Pancreas (tissue), 10 donors: ENCODE results near the gene CPS1. TPM values are rescaled to one million over a fixed set of nuclear protein-coding genes. Genes with fewer than 3 reads are reported as not detected.

Experiments
- ATAC-seq, 4 donors: fragments of 200-7000 bp; cut with Tn5 transposase; one replicate each; pipeline versions ENCODE4 v1.8.0 to v1.9.1; 2020; ENCODE audit warnings: mild to moderate bottlenecking in 4 of 4, moderate library complexity in 4 of 4
- DNase-seq, 6 donors: peaks; one replicate each; pipeline ENCODE4 v3.0.0-alpha.2; 2020
- FAIRE-seq: peaks from 2 replicates; lab custom pipeline; 2012; peaks lifted over from hg19 to GRCh38; lab: Jason Lieb, UNC
- H3K27ac ChIP-seq, 4 donors: fragments of 200-600 bp; sonication (generic); 1 replicate in 3 of 4; 2 replicates in 1 of 4; pipeline versions ENCODE4 v1.5.0 to v1.8.0; 2020
- H3K27me3 ChIP-seq, 4 donors: fragments of 200-600 bp; one replicate each; pipeline ENCODE4 v1.8.0; 2021
- H3K36me3 ChIP-seq, 3 donors: fragments of 200-600 bp; sonication (generic) in 1 of 3; one replicate each; pipeline versions ENCODE4 v1.5.0 to v1.8.0; 2020 to 2021
- H3K4me1 ChIP-seq, 3 donors: fragments of 200-600 bp; one replicate each; pipeline ENCODE4 v1.8.0; 2021
- H3K4me3 ChIP-seq, 4 donors: fragments of 200-600 bp; sonication (generic) in 2 of 4; one replicate each; pipeline versions ENCODE4 v1.5.0 to v1.8.0; 2020 to 2021
- H3K9me3 ChIP-seq, 4 donors: fragments of 200-600 bp; one replicate each; pipeline ENCODE4 v1.8.0; 2021
- WGBS, 2 donors: extraction: QIAGEN DNeasy Blood & Tissue Kit; methylation state at CpG; one replicate each; pipeline ENCODE4 v1.1.7; 2013; 5-methylcytosine and 5-hydroxymethylcytosine counted together
- intact Hi-C, 3 donors: fragments of 100-400 bp; cut with DNase I; formaldehyde crosslinking; loops; one replicate each; pipeline versions ENCODE4 v1.11.1 to v1.14.2; 2022
- polyA plus RNA-seq, 2 donors: library from polyadenylated mRNA; stranded (reverse); fragments of 200-250 nt; gene quantifications; one replicate each; pipeline ENCODE4 v1.2.3, GENCODE V29; 2013
- total RNA-seq, 6 donors: library from RNA; stranded (reverse); fragmentation: NEBNext Ultra II Directional in 4 of 6; extraction: Animal tissue kit (Norgen Biotek cat#: 25700) in 4 of 6; gene quantifications; one replicate each; pipeline versions ENCODE4 v1.2.1 to v1.2.4, GENCODE V29; 2021 to 2023
- TF ChIP-seq, protein P1 (sequence below), 4 donors: fragments of 200-600 bp; sonication (generic) in 3 of 4; IDR thresholded peaks; one replicate each; pipeline versions ENCODE4 v1.5.0 to v1.8.0; 2021; ENCODE audit warnings: antibody characterized with exemption in 4 of 4
- donor health status: healthy with polysubstance abuse.
- donor health status: DM: no; HTN: no; CAD: no; lungs with moderate emphysema.
- donor health status: DM: no; HTN: no; CAD: no.
- donor health status: control.
- donor health status: control.
- donor health status: Bipolar disorder and iron deficiency.
- donor health status: DM: yes; HTN: yes; CAD: no.
- donor health status: DM: no; HTN: no; CAD: no.
- donor health status: DM: no; HTN: no; CAD: no.
- donor health status: DM: yes; HTN: yes; CAD: no.

The CPS1 gene
- total and polyA plus RNA-seq, 8 donors, result 0.23 to 2.0 (median 1.1) TPM

- ATAC-seq (no peak), DNase-seq (no peak), FAIRE-seq (no peak)
- H3K36me3 ChIP-seq, result no peaks in the 10 kb centered on the region
- H3K4me1 ChIP-seq, result no peaks in the 10 kb centered on the region
- TF ChIP-seq, protein P1, sequence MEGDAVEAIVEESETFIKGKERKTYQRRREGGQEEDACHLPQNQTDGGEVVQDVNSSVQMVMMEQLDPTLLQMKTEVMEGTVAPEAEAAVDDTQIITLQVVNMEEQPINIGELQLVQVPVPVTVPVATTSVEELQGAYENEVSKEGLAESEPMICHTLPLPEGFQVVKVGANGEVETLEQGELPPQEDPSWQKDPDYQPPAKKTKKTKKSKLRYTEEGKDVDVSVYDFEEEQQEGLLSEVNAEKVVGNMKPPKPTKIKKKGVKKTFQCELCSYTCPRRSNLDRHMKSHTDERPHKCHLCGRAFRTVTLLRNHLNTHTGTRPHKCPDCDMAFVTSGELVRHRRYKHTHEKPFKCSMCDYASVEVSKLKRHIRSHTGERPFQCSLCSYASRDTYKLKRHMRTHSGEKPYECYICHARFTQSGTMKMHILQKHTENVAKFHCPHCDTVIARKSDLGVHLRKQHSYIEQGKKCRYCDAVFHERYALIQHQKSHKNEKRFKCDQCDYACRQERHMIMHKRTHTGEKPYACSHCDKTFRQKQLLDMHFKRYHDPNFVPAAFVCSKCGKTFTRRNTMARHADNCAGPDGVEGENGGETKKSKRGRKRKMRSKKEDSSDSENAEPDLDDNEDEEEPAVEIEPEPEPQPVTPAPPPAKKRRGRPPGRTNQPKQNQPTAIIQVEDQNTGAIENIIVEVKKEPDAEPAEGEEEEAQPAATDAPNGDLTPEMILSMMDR (IDR thresholded peaks at IDR 0.05), result no peak
- intact Hi-C loops, result no loop called here
- 75 to 87% methylated on average over 3 of the region's 3 CpGs for WGBS, 2 donors
- no peak overlapping the region for H3K4me3 ChIP-seq
- H3K27me3 ChIP-seq, result no peaks in the 10 kb centered on the region
- no peaks in the 10 kb centered on the region for H3K9me3 ChIP-seq
- no peak overlapping the region for H3K27ac ChIP-seq
Observed at GRCh38 chr2:210676067-210676466, 119.7 kb downstream of the CPS1 start.

DNA sequence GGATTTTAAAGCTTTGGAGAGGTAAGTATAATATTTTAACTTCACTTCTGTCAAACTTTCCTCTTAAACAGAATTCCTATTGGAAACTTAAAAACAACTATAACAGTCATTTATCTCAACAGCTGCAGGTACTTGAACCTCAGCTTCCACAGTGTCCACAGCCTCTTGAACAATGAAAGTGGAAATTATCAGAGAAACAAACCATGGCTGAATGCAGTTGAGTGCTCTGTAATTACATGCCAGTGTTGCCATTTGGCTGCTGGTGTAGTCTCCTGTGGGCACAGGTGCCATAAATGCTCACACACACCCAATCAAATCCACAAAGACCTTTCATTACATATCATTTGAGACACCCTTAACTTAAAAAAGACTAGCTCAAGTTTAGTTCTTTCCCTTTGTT lies 125.1 kb downstream of the CPS1 start:
- Histone ChIP-seq H3K27ac (no peak overlapping the region), H3K4me3 (no peak overlapping the region), H3K27me3 (no peaks in the 10 kb centered on the region), H3K4me1 (no peaks in the 10 kb centered on the region), H3K36me3 (no peaks in the 10 kb centered on the region), H3K9me3 (no peaks in the 10 kb centered on the region)
- no peak for FAIRE-seq
- intact Hi-C loops, result no loop called here
- ATAC-seq, result no peak
- TF ChIP-seq, protein P1 (IDR thresholded peaks at IDR 0.05), result no peak
- no peak for DNase-seq

GRCh38 chr2:210686401-210686800 lies 130.0 kb downstream of the CPS1 start:
- H3K9me3 ChIP-seq, result no peaks in the 10 kb centered on the region
- H3K4me3 ChIP-seq, result no peak overlapping the region
- H3K27me3 ChIP-seq, result no peaks in the 10 kb centered on the region
- no peaks in the 10 kb centered on the region for H3K36me3 ChIP-seq
- TF ChIP-seq, protein P1 (IDR thresholded peaks at IDR 0.05), result no peak
- no peak overlapping the region for H3K27ac ChIP-seq
- H3K4me1 ChIP-seq, result no peaks in the 10 kb centered on the region
- DNase-seq (no peak), ATAC-seq (no peak), FAIRE-seq (no peak)
- intact Hi-C loops, result no loop called here
- WGBS, 2 donors, result 75 to 77% methylated on average over 3 of the region's 3 CpGs

DNA sequence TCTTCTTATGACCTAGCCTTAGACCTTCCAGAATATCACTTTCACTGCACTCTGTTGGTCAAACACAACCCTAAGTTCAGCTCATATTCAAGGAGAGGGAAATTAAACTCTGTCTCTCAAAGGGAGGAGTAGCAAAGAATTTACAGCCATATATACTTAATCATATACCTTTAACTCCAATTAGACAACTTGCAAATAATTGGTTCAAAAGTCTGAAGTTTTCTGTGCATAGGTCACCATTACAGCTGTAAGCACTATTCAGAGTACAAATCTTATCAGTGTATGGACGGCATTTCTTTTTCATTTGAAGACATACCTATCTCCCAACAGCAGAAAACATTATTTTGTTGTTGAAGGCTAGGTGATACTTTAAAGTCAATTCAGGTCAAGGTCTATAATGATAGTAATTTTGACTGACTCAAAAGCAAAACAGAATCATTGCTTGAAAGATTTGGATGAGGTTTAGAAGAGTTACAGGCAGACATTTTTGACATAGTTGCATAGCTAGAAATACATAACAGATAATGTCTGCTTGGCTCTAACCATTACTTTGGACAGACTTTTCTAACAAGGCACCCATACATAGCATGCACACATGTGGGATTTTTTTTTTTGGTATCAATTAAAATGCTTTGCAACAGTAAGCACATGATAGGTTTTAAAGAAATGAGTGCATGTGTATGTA lies 131.5 kb downstream of the CPS1 start:
- Histone ChIP-seq H3K27me3 (no peaks in the 10 kb centered on the region), H3K4me1 (no peaks in the 10 kb centered on the region), H3K36me3 (no peaks in the 10 kb centered on the region), H3K27ac (no peak overlapping the region), H3K4me3 (no peak overlapping the region), H3K9me3 (no peaks in the 10 kb centered on the region)
- intact Hi-C loops, result no loop called here
- FAIRE-seq (no peak), ATAC-seq (no peak), DNase-seq (no peak)
- 61 to 68% methylated on average over 1 of the region's 1 CpG for WGBS, 2 donors
- TF ChIP-seq, protein P1 (IDR thresholded peaks at IDR 0.05), result no peak

- H3K4me1 ChIP-seq, result no peaks in the 10 kb centered on the region
- intact Hi-C loops, result no loop called here
- DNase-seq (no peak), ATAC-seq (no peak), FAIRE-seq (no peak)
- no peaks in the 10 kb centered on the region for H3K9me3 ChIP-seq
- H3K4me3 ChIP-seq, result no peak overlapping the region
- no peaks in the 10 kb centered on the region for H3K36me3 ChIP-seq
- H3K27me3 ChIP-seq, result no peaks in the 10 kb centered on the region
- H3K27ac ChIP-seq, result no peak overlapping the region
- TF ChIP-seq, protein P1 (IDR thresholded peaks at IDR 0.05), result no peak
- WGBS, 2 donors, result 75 to 79% methylated on average over 2 of the region's 2 CpGs
Observed at GRCh38 chr2:210707900-210708299, 151.5 kb downstream of the CPS1 start.
